Stimulated activated CD4-positive, alpha-beta T cell treated with anti-CD3 and anti-CD28 coated beads, Interleukin-15, amount 100 ng/mL, for 24 hours (primary cell): ENCODE results near the gene LIN37.

Experiments
- DNase-seq: peaks from one replicate; pipeline ENCODE4 v3.0.0-alpha.2; 2020

LIN37 gene

GRCh38 chr19:35748106-35749020 lies at the start of gene LIN37:
Gene LIN37, plus strand, starts transcription at chr19:35748576. Its CDS starts 149 bp downstream, at chr19:35748725.
- DNase-seq: peak; percentile 98

- DNase-seq: peak; percentile 96
These were observed 46.0 kb upstream of the LIN37 start for GRCh38 chr19:35702223-35703012.

GRCh38 chr19:35703343-35703742 lies 45.0 kb upstream of the LIN37 start:
- no peak for DNase-seq

GRCh38 chr19:35704218-35704617 lies 44.2 kb upstream of the LIN37 start, which contains the start of gene ZBTB32:
Gene ZBTB32, plus strand, starts transcription at chr19:35704558. Its CDS starts 10,069 bp downstream, at chr19:35714627.
- peak; percentile 47 for DNase-seq

GRCh38 chr19:35708391-35708790 lies 40.0 kb upstream of the LIN37 start:
- no peak for DNase-seq

DNA sequence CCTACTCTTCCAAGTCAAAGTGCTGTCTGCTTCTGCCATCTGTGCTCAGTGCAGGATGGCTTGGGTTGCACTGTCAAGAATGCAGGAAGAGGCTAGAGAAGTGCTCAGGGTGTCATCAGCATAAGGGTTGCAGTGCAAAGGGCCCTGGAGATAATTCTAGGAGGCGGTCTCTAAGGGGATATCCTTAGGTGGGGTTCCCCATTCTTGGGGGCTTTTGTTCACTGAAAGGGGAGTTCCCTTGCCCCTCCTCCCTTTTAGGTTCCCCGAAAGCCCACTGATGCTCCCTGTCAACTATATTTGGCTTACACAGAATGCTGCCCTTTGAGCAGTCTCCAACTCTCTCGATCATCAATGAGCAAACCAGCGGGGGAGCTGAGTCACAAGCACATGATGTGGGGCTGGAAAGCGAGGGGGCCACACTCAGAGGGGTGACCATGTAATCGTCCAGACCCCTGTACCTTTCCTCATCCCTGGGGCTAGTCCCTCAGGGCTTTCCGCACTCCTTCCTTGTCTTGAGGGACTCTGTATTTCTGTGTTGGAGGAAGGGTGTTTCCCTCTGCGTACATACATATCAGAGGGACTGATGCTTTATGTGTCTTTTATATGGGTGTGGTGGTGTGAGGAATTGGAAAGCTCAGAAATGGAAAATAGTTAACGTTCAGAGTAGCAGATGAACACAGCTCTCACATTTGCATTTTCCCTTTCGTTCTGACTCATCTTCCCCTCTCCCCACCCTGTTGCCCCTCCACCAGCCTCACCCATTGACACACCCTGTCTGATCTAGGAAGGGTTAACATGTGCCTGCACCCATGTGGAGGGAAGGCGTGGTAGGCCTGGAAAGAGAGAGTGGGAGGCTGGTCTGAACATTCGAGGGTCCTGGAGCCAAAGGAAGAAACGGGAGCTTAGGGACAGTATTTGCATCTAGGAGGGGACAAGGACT lies 37.3 kb upstream of the LIN37 start:
- peak; percentile 83 for DNase-seq

- DNase-seq: peak; percentile 93
These were observed 35.5 kb upstream of the LIN37 start for GRCh38 chr19:35712567-35713505.

GRCh38 chr19:35713506-35713850 lies 34.9 kb upstream of the LIN37 start:
- no peak for DNase-seq

DNA sequence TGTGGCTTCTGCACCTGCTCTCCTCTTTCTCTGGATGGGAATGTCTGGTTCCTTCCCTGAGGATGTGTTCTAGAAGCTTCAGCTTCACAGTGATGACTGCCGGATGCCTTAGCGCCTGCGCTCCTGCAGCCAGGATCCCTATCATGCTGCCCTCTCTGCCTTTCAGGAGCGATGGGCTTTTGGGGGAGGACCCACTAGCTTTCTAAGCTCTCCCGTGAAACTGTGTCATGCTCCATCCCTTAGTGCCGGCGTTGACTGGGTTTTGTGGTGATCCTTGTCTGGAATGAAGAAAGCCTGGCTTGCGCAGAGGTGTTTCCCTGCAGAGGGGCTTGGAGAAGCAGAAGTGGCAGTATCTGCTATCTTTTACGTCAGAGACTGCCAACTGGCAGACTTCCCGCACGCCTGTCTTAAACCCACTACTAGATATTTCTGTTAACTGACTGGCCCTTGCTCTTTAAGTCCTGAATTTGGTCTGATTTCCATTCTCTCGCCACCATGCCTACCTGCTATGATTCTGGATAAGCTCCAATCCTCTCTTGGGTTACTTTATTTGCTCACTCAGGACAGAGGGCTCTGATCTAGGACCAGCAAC lies 34.4 kb upstream of the LIN37 start:
- DNase-seq: no peak

DNA sequence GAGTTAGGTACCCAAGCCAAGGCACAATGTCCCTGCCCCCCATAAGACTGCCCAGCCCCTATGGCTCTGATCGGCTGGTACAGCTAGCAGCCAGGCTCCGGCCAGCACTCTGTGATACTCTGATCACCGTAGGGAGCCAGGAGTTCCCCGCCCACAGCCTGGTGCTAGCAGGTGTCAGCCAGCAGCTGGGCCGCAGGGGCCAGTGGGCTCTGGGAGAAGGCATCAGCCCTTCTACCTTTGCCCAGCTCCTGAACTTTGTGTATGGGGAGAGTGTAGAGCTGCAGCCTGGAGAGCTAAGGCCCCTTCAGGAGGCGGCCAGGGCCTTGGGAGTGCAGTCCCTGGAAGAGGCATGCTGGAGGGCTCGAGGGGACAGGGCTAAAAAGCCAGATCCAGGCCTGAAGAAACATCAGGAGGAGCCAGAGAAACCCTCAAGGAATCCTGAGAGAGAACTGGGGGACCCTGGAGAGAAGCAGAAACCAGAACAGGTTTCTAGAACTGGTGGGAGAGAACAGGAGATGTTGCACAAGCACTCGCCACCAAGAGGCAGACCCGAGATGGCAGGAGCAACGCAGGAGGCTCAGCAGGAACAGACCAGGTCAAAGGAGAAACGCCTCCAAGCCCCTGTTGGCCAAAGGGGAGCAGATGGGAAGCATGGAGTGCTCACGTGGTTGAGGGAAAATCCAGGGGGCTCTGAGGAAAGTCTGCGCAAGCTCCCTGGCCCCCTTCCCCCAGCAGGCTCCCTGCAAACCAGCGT lies 33.6 kb upstream of the LIN37 start:
- peak; percentile 60 for DNase-seq

GRCh38 chr19:35715355-35715809 lies 33.0 kb upstream of the LIN37 start:
- peak; percentile 35 for DNase-seq

- DNase-seq: peak; percentile 40
These were observed 32.2 kb upstream of the LIN37 start for GRCh38 chr19:35715981-35716800.

- peak; percentile 98 for DNase-seq
These were observed 31.3 kb upstream of the LIN37 start for GRCh38 chr19:35716801-35717664.

- DNase-seq: no peak
These were observed 30.6 kb upstream of the LIN37 start, which contains the start of gene KMT2B for GRCh38 chr19:35717665-35718344. Gene KMT2B, plus strand, starts transcription at chr19:35718003. Its CDS starts 16 bp downstream, at chr19:35718019.

DNA sequence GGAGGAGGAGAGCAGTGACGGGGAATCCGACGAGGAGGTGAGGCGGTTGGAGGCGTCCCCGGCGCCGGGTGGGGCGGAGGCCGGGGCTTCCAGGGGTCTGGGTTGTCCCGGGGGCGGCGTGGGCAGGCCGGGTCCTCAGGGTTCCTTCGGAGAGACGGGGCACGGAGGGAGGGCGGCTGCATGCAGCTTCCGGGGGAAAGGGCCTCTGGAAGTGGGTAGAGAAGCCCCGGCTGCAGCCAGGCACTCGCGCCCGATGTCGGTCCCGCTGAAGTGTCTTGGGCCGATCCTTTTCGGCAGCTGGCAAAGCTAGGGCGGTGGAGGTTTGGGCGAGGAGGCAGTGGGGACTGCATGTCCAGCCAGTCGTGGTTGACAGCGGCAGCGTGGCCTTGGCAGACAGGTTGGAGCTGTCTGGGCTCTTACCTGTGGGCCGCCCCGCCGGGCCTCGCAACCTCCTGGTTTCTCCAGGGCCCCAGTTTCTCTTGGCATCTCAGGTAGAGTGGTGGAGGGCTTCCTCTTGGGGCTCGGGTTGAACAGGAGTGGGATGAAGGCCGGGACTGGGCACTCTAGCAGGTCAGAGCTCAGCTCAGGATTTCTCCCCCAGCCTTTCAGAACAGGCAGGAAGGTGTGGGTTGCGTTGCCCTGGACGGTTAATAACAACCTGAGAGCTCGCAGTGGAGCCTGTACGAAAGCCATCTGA lies 29.9 kb upstream of the LIN37 start:
- peak; percentile 79 for DNase-seq

- DNase-seq: no peak
These were observed 28.8 kb upstream of the LIN37 start for GRCh38 chr19:35719402-35720162.
